ENCODE measurements around the gene BRK1.

GRCh38 chr3:10116928-10117327 lies 1.5 kb downstream of the BRK1 start:
- TF ChIP-seq POLR2A (IDR thresholded peaks at IDR 0.05) = no peak
- TF ChIP-seq, protein P1, sequence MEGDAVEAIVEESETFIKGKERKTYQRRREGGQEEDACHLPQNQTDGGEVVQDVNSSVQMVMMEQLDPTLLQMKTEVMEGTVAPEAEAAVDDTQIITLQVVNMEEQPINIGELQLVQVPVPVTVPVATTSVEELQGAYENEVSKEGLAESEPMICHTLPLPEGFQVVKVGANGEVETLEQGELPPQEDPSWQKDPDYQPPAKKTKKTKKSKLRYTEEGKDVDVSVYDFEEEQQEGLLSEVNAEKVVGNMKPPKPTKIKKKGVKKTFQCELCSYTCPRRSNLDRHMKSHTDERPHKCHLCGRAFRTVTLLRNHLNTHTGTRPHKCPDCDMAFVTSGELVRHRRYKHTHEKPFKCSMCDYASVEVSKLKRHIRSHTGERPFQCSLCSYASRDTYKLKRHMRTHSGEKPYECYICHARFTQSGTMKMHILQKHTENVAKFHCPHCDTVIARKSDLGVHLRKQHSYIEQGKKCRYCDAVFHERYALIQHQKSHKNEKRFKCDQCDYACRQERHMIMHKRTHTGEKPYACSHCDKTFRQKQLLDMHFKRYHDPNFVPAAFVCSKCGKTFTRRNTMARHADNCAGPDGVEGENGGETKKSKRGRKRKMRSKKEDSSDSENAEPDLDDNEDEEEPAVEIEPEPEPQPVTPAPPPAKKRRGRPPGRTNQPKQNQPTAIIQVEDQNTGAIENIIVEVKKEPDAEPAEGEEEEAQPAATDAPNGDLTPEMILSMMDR (IDR thresholded peaks at IDR 0.05) = no peak
- no peak for TF ChIP-seq POLR2AphosphoS5 (IDR thresholded peaks at IDR 0.05)

Data from sigmoid colon (tissue), 4 donors.